D341Med (cell line): ENCODE measurements around the gene TP53INP2.
"Not testable (repeated sequence)": the region's sequence is repeated elsewhere in the genome, so short reads cannot be mapped to it uniquely, and the experiment has no call there.

ENCODE experiments used
- DNase-seq: peaks from one replicate; pipeline ENCODE4 v3.0.0; 2012; ENCODE audit warnings: low spot score

TP53INP2 gene, protein sequence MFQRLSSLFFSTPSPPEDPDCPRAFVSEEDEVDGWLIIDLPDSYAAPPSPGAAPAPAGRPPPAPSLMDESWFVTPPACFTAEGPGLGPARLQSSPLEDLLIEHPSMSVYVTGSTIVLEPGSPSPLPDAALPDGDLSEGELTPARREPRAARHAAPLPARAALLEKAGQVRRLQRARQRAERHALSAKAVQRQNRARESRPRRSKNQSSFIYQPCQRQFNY

GRCh38 chr20:34704177-34705007, at the start of gene TP53INP2:
Gene TP53INP2, plus strand, starts transcription at chr20:34704344. Its CDS starts 4,396 bp downstream, at chr20:34708740.
- DNase-seq = peak; percentile 94

DNA sequence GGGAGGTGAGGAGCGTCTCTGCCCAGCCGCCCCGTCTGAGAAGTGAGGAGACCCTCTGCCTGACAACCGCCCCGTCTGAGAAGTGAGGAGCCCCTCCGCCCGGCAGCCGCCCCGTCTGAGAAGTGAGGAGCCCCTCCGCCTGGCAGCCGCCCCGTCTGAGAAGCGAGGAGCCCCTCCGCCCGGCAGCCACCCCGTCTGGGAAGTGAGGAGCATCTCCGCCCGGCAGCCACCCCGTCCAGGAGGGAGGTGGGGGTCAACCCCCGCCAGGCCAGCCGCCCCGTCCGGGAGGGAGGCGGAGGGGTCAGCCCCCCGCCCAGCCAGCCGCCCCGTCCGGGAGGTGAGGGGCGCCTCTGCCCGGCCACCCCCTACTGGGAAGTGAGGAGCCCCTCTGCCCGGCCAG, 45.5 kb upstream of the TP53INP2 start:
- DNase-seq = not testable (repeated sequence)

- DNase-seq = not testable (repeated sequence)
Measured at GRCh38 chr20:34661811-34662210, 42.3 kb upstream of the TP53INP2 start.

DNA sequence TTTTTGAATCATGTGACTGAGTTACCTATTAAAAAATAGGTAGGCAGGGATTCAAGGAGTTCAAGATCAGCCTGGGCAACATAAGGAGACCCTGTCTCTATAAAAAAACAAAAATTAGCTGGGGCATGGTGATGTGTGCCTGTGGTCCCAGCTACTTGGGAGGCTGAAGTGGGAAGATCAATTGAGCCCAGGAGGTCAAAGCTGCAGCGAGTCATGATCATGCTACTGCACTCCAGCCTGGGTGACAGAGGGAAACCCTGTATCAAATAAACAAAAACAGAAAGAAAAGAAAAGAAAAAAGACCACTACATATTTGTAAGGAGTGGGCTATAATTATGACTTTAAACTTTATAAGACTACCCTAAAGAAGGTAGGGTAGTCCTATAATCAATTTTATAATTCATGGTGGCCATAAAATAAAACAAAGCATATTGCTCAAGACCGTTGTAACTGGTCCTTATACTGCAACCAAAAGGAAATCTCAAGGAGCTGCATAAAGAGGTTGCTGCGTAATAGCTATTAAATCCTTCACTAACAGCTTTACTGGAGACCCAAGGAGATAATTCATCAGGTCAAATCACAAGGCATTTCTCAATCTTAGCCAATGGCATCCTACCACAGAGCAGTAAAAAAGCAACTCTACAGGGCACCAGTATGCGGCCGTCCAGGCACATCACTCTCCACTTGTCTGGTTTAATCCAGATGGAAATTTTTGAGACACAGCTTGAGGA, 40.8 kb upstream of the TP53INP2 start:
- no peak for DNase-seq

DNA sequence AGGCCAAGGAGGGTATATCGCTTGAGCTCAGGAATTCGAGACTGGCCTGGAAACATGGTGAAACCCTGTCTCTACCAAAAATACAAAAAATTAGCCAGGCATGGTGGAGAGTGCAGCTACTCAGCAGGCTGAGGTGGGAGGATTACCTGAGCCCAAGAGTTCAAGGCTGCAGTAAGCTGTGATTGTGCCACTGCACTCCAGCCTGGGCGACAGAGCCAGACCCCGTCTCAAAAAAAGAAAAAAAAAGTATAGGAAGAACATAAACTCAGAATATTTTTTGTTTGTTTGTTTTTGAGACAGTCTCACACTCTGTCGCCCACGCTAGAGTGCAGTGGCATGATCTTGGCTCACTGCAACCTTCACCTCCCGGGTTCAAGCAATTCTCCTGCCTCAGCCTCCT, 39.4 kb upstream of the TP53INP2 start:
- not testable (repeated sequence) for DNase-seq

- DNase-seq = no peak
Measured at GRCh38 chr20:34669094-34669493, 35.0 kb upstream of the TP53INP2 start.

- DNase-seq = no peak
Measured at GRCh38 chr20:34673412-34673811, 30.7 kb upstream of the TP53INP2 start.

DNA sequence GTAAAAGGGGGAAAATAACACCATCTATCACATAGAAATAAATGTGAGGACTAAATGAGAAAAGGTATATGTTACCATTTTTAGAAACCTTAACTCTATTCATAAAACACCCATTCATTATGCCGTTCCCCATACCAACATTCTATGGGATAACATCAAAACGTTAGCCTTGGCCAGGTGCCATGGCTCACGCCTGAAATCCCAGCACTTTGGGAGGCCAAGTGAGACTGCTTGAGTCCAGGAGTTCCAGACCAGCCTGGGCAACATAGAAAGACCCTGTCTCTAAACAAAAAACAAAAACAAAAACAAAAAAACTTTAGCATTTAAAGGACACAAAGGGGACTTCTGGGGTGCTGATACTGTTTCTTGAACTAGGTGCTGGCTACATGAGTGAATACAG, 28.6 kb upstream of the TP53INP2 start:
- DNase-seq = no peak

DNA sequence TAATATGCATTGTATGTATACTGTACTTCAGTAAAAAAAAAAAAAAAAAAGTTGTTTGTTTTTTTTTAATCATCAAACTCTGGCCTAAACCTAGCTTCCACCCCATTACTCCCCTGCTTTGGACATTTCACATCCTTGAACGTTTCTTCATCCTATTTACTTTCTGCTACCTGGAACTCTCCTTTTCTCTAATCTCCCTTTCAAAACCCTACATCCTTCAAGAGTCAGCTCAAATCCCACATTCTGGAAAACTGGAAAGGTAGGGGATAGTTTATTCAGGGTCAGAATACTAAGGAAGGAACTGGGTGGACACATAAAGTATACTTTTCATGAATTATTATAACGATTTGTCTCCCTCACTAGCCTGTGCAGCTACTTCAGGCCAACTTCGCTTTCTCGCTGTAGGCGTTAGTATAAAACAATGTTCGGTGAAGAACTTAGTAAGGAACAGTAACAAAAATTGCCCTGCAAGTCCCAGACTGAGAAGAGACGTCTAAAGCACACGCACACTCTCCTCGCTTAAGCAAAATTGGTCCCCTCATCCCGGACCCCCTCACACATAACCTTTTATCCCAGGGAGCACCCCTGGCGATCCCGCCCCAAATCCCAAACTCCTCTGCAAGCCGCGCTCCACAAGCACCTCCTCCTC, 28.0 kb upstream of the TP53INP2 start:
- no peak for DNase-seq

GRCh38 chr20:34676642-34677373, 27.3 kb upstream of the TP53INP2 start, which contains the start of gene PIGU:
Gene PIGU, minus strand, starts transcription at chr20:34677092. Its CDS starts 7 bp downstream, at chr20:34677085.
- DNase-seq = peak; percentile 95

DNA sequence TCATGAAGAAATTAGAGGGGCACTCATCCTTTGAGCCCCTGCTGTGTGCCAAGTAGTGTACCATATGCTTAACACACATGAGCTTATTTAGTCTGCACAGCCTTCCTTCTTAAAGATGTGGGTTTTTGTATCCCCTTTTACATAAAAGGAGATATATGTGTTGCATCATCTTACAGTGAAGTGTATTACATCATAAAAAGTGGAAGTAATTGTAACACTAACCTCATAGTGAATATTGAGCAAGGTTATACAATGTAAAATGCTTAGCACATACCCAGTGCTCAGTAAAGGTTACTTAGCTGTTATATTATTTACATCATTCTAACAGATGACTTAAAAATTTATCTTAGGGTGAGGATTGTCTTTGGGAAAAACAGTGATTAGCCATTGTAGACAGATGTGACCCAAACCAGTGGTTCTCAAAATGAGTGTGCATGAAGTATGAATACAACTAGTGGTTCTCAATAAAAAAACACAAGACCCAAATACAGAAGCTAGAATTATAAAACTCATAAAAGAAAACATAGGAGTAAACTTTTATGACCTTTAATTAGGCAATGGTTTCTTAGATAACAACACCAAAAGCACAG, 23.5 kb upstream of the TP53INP2 start:
- DNase-seq = no peak

- DNase-seq = no peak
Measured at GRCh38 chr20:34683667-34684066, 20.5 kb upstream of the TP53INP2 start.

- no peak for DNase-seq
Measured at GRCh38 chr20:34689486-34689885, 14.7 kb upstream of the TP53INP2 start.

DNA sequence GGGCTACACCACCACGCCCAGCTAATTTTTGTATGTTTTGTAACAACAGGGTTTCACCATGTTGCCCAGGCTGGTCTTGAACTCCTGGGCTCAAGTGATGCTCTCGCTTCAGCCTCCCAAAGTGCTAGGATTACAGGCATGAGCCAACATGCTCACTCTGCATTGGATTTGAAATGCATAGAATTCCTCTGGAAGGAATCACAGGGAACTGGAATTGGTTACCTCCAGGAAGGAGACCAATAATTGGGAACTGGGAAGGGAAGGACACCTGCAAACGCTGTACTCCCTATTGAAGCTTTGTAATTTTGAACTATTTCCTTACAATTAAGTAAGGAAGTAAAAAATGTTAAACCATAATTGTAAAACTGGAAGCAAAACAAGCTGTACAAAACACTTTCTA, 12.3 kb upstream of the TP53INP2 start:
- no peak for DNase-seq

DNA sequence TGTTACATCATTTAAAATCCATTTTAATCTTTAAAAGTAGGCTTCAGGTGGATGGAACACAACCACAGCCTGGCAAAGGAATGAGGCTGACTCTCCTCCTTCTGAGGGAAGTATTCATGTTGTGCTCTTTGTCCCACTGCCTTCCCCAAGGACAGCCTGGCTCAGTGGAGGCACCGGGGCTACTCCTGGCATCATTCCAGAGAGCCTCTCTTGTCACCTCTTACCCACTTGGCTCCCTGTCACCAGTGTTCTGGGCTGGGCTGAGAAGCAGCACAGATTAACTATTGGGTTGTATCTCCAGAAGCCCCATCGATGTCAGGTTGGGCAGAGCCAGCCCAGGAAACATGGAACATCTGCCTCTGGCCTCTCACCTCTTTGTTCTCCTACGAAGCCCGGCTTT, 10.7 kb upstream of the TP53INP2 start:
- no peak for DNase-seq

- no peak for DNase-seq
Measured at GRCh38 chr20:34701405-34702085, 2.6 kb upstream of the TP53INP2 start.

GRCh38 chr20:34703061-34703423, 1.1 kb upstream of the TP53INP2 start:
- DNase-seq = no peak

DNA sequence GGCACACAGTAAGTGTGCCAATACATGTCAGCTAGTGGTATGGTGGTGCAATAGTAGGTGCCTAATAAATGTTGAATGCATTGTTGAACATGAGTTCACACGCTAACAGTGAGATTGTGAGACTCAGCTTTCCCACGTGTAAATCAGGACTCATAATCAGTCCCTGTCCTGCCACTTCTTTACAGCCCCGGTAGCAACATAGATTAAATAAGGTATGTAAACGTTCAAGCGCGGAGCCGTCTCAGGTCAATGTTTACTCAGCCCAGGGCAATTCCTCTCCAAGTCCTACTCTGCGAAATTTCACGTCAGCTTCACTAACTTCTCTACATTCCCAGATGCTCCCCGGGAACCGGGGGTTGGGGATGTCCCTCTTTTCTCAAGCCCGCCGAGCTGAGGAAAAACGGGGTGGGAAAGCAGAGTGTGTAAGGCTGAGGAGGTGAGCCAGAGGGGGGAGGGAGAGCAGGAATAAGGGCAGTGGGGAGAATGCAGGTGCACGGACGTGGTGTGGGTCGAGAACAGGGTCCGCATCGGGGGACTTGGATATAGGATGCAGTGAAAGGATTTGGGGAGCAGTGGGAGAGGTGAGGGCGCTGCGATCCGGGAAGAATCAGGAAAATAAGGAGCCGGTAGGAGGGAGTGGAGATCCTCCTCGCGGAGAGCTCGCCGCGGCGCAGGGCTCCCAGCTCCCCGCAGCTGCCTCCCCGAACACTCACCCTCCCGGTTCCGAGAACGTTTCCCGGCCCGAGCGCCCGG, 544 bp upstream of the TP53INP2 start:
- no peak for DNase-seq

- DNase-seq = peak; percentile 85
Measured at GRCh38 chr20:34705008-34705396, 858 bp downstream of the TP53INP2 start.
